GM12891 (cell line): Measurements from ENCODE around the gene MFAP4.

Experiments
- POLR2A ChIP-seq: IDR thresholded peaks from 2 replicates; pipeline ENCODE4 v1.6.1; 2011; ENCODE audit warnings: low read depth, low read length, control low read depth
- POLR2AphosphoS5 ChIP-seq: IDR thresholded peaks from 2 replicates; pipeline ENCODE4 v1.6.1; 2011; ENCODE audit warnings: low read depth, low read length, control low read depth
- POU2F2 ChIP-seq: IDR thresholded peaks from 2 replicates; pipeline ENCODE4 v1.6.1; 2011; ENCODE audit warnings: low read depth, mild to moderate bottlenecking, control low read depth, low read length, moderate library complexity

DNA sequence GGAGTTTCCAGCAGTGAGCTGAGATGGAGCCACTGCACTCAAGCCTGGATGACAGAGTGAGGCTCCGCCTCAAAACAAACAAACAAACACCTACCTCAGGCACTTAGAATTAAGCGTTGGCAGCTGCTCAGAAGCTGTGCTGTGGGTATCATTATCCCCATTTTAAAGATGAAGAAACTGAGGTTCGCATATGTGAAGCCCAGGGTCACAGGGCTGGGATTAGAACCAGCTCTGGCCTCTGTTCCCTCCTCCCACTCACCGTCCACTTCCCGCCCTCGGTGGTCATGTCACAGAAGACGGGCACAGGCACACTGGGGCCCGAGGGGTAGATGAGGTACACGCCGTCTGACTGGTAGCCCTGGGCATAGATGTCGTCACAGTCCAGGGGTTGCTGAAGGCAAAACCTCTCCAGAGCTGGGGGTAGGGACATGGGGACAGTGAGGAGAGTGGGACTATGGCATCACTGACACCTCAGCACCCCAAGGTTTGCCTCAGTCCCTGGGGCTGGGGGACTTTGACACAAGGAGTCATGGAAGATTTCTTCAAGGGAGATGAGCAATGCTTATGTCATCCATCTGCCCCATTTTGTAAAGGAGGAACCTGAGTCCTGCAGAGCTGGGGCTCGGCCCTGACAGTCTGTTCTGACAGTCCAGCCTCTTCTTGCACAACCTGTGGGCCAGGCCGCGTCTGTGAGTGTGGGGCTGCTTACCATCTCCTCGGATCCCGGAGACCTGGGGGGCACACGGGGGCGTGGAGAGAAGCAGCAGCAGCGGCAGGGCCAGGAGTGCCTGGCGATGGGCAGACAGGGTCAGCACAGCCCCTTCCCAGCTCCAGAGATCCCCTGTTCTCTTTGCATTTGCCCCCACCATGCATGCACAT lies 700 bp downstream of the MFAP4 start:
- TF ChIP-seq POLR2AphosphoS5 (no peak), POLR2A (no peak), POU2F2 (no peak)
